HG02943 (cell line): Measurements from ENCODE around the gene SLC7A1.

Experiments
- ATAC-seq: cut with Tn5 transposase; IDR thresholded peaks from one replicate; pipeline ENCODE4 v1.9.1; 2021; ENCODE audit warnings: mild to moderate bottlenecking, low read depth, moderate library complexity; ENCODE audit not compliant: unreplicated experiment

Gene SLC7A1

DNA sequence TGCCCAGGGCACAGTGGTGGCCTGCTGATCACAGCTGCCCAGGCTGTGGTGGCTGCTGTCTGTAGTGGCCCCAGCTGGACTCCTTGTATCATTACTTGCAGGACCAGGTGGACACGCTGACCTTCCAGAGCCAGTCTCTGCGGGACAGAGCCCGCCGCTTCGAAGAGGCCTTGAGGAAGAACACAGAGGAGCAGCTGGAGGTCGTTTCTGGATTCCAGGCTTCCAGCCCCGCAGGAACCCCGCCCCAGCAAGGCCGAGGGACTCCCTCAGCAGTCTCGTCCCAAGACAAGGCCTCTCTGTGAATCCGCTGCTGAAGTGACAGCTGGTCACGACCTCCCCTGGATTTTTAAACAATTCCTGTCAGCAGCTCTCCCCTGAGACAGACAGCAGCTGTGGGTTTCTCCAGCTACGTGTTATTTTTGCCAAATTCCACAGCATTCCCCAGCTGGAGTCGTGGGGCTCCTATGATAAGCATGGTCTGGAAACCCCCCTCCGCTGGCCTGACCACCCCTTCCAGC is 98.3 kb downstream of the SLC7A1 start:
- no peak for ATAC-seq

- ATAC-seq, result peak; percentile 63
These were observed 99.2 kb downstream of the SLC7A1 start for GRCh38 chr13:29496241-29496712.

DNA sequence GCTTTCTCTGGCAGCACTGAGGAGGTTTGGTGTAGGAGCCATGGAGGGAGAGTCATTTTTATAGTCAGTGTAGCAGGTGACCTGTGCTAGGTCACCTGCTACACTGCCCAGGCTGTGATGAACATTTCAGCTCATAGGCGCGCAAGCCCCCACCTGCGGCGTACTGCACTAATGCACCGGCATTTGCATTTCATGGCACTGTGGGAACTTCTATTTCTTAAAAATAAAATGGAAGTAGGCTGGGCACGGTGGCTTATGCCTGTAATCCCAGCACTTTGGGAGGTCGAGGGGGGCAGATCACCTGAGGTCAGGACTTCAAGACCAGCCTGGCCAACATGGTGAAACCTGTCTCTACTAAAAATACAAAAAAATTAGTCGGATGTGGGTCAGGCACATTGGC is 101.0 kb downstream of the SLC7A1 start:
- no peak for ATAC-seq

DNA sequence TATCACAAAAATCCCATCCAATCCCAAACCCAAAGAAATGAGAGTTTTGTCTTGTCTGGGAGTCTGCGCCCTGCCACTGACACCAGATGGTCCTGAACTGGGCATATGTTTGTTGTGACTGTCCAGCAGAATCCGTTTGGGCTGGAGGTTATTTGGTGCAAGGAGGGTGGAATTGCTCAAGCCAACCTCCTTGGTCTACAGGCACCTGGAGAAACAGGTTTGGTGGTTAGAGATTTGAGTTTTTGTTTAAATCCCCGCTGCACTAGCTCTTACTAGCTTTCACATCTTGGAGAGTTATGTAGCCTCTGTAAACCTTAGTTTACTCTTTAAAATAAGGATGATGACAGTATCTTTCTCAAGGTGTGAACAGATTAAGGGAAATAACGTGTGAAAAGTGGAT is 101.7 kb downstream of the SLC7A1 start:
- ATAC-seq, result no peak

DNA sequence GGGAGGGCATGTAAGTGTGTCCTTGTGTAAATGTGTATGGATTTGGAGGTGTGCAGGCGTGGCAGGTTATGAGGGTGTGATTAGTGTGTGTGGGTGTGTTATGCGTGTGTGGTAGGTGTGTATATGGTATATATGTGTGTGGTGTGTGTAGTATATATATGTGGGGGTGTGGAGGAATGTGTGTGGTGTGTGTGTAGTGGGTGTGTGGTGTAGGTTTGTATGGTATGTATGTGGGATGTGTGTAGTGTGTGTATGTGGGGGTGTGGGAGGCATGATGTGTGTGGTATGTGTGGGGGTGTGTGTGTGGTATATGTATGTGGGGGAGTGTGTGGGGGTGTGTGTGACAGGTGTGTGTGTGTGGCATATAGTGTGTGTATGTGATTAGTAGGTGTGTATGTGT is 104.2 kb downstream of the SLC7A1 start:
- ATAC-seq, result no peak

- ATAC-seq, result no peak
These were observed 105.0 kb downstream of the SLC7A1 start for GRCh38 chr13:29490561-29490885.

DNA sequence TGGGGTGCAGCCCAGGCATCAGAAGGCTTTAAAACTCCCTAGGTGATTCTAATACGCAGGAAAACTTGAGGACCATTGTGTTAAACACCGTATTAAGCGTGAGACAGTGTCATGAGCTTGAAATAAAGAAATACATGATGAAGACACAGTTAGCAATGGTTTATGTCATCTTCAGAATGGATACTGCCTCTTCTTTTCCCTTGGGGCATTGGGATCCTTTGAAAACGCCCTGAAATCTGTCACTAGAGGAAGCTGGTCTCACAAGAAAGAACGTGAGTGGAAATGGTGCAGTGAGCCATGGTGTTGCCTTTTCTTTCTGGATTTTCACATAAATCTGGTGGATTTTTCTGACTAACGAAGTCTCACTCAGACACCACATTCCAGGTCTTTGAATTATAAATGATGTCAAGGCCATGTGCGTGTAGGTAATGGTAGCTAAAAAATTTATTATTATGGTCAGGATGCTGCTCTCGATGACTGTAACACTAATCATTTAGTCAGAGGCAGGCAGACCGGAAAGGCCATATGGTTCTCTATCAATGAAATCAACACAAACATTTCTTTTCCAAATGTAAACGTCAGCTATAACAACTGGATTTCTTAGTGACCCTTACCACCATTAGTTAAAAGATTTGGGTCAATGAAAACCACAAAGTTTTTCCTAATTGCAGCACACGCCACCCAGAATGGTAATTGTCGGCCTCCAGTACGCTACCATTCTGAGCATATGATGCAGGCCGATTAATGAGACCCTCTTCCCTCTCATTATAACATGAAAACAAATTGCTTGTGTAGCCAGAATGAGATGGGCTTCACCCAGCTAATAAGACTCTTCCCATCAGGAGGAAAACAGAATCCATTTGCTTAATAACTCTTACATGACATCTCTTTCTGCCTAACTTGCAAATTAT is 105.6 kb downstream of the SLC7A1 start:
- ATAC-seq, result no peak

GRCh38 chr13:29487466-29488454 is 107.7 kb downstream of the SLC7A1 start:
- no peak for ATAC-seq

GRCh38 chr13:29486551-29486950 is 108.9 kb downstream of the SLC7A1 start:
- no peak for ATAC-seq

DNA sequence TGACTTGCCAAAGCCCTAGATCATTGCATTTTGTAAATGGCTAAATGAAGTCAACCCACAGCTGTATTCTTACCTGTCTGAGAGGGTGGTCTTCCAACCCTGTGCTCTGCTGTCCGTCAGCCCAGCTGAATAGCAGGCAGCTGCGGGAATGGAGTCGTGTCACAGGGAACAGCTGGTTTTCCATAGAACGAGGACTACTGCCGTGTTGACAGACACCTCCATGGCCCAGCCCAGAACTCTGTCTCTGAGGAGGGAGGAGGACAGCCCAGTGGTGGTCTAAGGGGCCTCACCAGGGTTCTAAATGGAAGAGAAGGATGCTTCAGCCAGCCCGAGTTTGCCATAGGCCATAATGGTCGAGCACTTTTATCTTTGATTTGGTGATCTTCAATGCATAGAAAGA is 110.7 kb downstream of the SLC7A1 start:
- no peak for ATAC-seq

GRCh38 chr13:29484236-29484635 is 111.3 kb downstream of the SLC7A1 start:
- no peak for ATAC-seq

DNA sequence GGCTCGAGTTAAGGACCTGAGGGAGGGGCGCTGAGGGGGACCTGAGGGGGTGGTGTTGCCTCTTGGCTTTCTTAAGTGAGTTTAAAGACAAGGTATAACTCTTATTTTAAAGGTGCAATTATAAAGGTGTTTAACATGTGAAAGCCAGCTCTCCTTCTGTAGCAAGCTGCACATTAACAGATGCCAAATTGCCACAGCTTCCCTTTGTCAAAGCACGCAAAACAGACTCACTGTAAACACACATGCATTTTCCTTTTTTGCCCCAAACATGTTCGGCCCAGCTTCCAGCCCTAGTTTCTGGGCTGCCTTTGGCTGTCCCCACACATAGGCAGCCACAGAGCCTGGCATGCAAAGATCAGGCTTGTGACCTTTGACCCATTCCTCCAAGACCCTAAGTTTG is 111.9 kb downstream of the SLC7A1 start:
- ATAC-seq, result no peak

GRCh38 chr13:29483211-29483610 is 112.3 kb downstream of the SLC7A1 start:
- ATAC-seq, result no peak

GRCh38 chr13:29482504-29482903 is 113.0 kb downstream of the SLC7A1 start:
- ATAC-seq, result no peak

DNA sequence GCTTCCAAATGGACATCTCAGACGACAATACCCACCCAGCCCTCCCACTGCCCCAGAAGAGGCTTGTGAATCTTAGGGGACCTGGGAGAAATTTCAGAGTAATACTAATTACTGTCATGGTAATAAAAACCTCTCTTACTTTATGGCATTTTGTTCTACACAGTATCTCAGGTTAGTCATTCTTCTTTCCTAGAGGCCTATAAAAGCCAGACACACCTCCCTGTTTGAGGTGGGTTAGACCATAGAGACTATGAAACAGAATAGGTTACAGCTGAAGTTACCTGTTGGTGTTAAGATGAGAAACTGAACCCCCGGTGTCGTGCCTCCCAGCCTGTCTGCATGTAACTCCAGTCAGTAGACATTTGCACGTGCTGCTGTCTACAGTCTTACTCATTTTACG is 113.9 kb downstream of the SLC7A1 start:
- no peak for ATAC-seq

- ATAC-seq, result no peak
These were observed 114.5 kb downstream of the SLC7A1 start for GRCh38 chr13:29480893-29481525.

GRCh38 chr13:29479716-29480492 is 115.6 kb downstream of the SLC7A1 start:
- no peak for ATAC-seq

GRCh38 chr13:29476046-29476445 is 119.4 kb downstream of the SLC7A1 start:
- no peak for ATAC-seq

- no peak for ATAC-seq
These were observed 120.5 kb downstream of the SLC7A1 start for GRCh38 chr13:29474991-29475390.

DNA sequence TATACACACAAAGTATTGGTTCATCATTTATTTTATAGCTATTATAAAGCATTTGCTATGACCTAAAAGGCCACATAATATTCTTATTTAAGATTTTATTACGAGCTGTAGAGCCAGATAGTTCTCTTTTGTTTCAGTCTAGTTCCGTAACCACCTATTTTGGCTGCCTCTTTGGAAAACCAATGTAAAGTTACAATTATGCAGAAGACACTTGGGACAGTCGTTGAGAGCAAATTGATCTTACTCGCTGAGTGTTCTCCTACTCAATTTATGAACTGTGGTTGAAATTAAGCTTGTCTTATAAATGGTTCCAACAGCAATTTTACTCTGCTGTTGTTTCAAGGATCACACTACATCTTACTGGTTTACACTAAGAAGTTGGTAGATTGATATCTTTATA is 122.3 kb downstream of the SLC7A1 start:
- ATAC-seq, result no peak
